HepG2 (cell line): Measurements from ENCODE around the gene CTF1. TPM values are rescaled to one million over a fixed set of nuclear protein-coding genes. Genes with fewer than 3 reads are reported as not detected.

ENCODE experiments used
- AHR ChIP-seq: IDR thresholded peaks from 2 replicates; pipeline ENCODE4 v1.6.1; 2018; ENCODE audit warnings: missing genetic modification reagents, missing compliant biosample characterization
- CCDC6 ChIP-seq: sonication (generic); formaldehyde crosslinking; IDR thresholded peaks from 2 replicates; pipeline ENCODE4 v1.8.1; 2022; ENCODE audit warnings: mild to moderate bottlenecking, missing genetic modification reagents, moderate library complexity
- CREBL2 ChIP-seq: sonication (generic); formaldehyde crosslinking; IDR thresholded peaks from 2 replicates; pipeline ENCODE4 v1.8.1; 2023; ENCODE audit warnings: missing genetic modification reagents, mild to moderate bottlenecking, borderline replicate concordance
- DZIP1 ChIP-seq: sonication (generic); formaldehyde crosslinking; IDR thresholded peaks from 2 replicates; pipeline ENCODE4 v1.5.0; 2020; ENCODE audit warnings: mild to moderate bottlenecking, missing genetic modification reagents
- E2F5 ChIP-seq: sonication (generic); formaldehyde crosslinking; conservative IDR thresholded peaks from 2 replicates; pipeline ENCODE4 v1.4.0; 2020; ENCODE audit warnings: missing genetic modification reagents
- HNRNPK ChIP-seq: fragments of 200-400 bp; formaldehyde crosslinking; IDR thresholded peaks from 2 replicates; pipeline ENCODE4 v1.6.1; 2018; ENCODE audit warnings: low read length, low read depth, moderate library complexity, mild to moderate bottlenecking; ENCODE audit not compliant: poor library complexity, severe bottlenecking
- MYPOP ChIP-seq: sonication (generic); formaldehyde crosslinking; IDR thresholded peaks from 2 replicates; pipeline ENCODE4 v1.8.1; 2023; ENCODE audit warnings: mild to moderate bottlenecking, moderate library complexity, missing genetic modification reagents
- NRL ChIP-seq: sonication (generic); formaldehyde crosslinking; IDR thresholded peaks from 2 replicates; pipeline ENCODE4 v1.5.0; 2020; ENCODE audit warnings: missing genetic modification reagents, mild to moderate bottlenecking, moderate library complexity, borderline replicate concordance
- SP2 ChIP-seq: sonication (generic); formaldehyde crosslinking; IDR thresholded peaks from 2 replicates; pipeline ENCODE4 v1.5.1; 2020; ENCODE audit warnings: mild to moderate bottlenecking, missing genetic modification reagents
- TIGD3 ChIP-seq: sonication (generic); formaldehyde crosslinking; IDR thresholded peaks from 2 replicates; pipeline ENCODE4 v1.5.1; 2020; ENCODE audit warnings: mild to moderate bottlenecking, missing genetic modification reagents, borderline replicate concordance
- ZNF292 ChIP-seq: sonication (generic); formaldehyde crosslinking; IDR thresholded peaks from 2 replicates; pipeline ENCODE4 v1.8.1; 2022; ENCODE audit warnings: mild to moderate bottlenecking, low read depth, missing genetic modification reagents, borderline replicate concordance
- ZNF770 ChIP-seq: sonication (generic); formaldehyde crosslinking; IDR thresholded peaks from 2 replicates; pipeline ENCODE4 v1.5.0; 2020; ENCODE audit warnings: mild to moderate bottlenecking, missing genetic modification reagents
- ZNF781 ChIP-seq: sonication (generic); formaldehyde crosslinking; IDR thresholded peaks from 2 replicates; pipeline ENCODE4 v1.5.1; 2020; ENCODE audit warnings: borderline replicate concordance, mild to moderate bottlenecking, missing genetic modification reagents; ENCODE audit errors: not compliant biosample characterization
- ZSCAN21 ChIP-seq: sonication (generic); formaldehyde crosslinking; IDR thresholded peaks from 2 replicates; pipeline ENCODE4 v1.8.0; 2022; ENCODE audit warnings: mild to moderate bottlenecking, missing genetic modification reagents, moderate library complexity, borderline replicate concordance
- ZSCAN31 ChIP-seq: sonication (generic); formaldehyde crosslinking; IDR thresholded peaks from 2 replicates; pipeline ENCODE4 v1.5.0; 2020; ENCODE audit warnings: low read depth, mild to moderate bottlenecking, missing genetic modification reagents
- polyA plus RNA-seq, 8 experiments: library from polyadenylated mRNA; depleted of rRNA in 3 of 8; stranded (reverse) in 7 of 8; unstranded in 1 of 8; fragments of >200 nt; fragmentation: Illumina TruSeq in 4 of 8; extraction: Trizol in 4 of 8; gene quantifications; 2 replicates each; pipeline versions ENCODE4 v1.2.1 to v1.2.3, GENCODE V29; 2011 to 2016; ENCODE audit warnings: low read depth in 4 of 8, missing spikeins in 1 of 8, mixed read lengths in 1 of 8; ENCODE audit not compliant: insufficient read depth in 1 of 8
- total RNA-seq, 5 experiments: library from RNA; depleted of rRNA; stranded (reverse); fragments of >200 nt; fragmentation: Illumina TruSeq; extraction: Trizol; gene quantifications; 2 replicates each; pipeline ENCODE4 v1.2.3, GENCODE V29; 2016; ENCODE audit warnings: low read depth in 1 of 5

Gene CTF1
- total and polyA plus RNA-seq, 2 of the 13 experiments (the other 11 are each of a cell fraction or from before 2014, with no cell fraction given), result 0.13 to 1.8 TPM

GRCh38 chr16:30950516-30951065, 54.2 kb downstream of the CTF1 start (continued):
- TF ChIP-seq SP2 (CRISPR knock-in tag), result no peak
- 0 out of 2 replicates have a peak, but pooled peaks have one; percentile 61 for TF ChIP-seq CREBL2
- no peak for TF ChIP-seq HNRNPK
- peak; percentile 5; the same call in 1 of the 2 replicates for TF ChIP-seq ZSCAN21
- TF ChIP-seq ZNF292 (CRISPR knock-in tag), result no peak
- peak; percentile 75 for TF ChIP-seq NRL
- peak; percentile 19 for TF ChIP-seq ZNF781 (CRISPR knock-in tag)
- 0 out of 2 replicates have a peak, but pooled peaks have one; percentile 36 for TF ChIP-seq MYPOP (CRISPR knock-in tag)
- 0 out of 2 replicates have a peak, but pooled peaks have one; percentile 10 for TF ChIP-seq ZSCAN31 (CRISPR knock-in tag)
- TF ChIP-seq CCDC6 (CRISPR knock-in tag), result 0 out of 2 replicates have a peak, but pooled peaks have one; percentile 4
- peak; percentile 80; the same call in 1 of the 2 replicates for TF ChIP-seq TIGD3 (CRISPR knock-in tag)
- no peak for TF ChIP-seq ZNF770 (CRISPR knock-in tag)
- TF ChIP-seq AHR (CRISPR knock-in tag), result 0 out of 2 replicates have a peak, but pooled peaks have one; percentile 35
- TF ChIP-seq DZIP1, result 0 out of 2 replicates have a peak, but pooled peaks have one; percentile 76
- no peak for TF ChIP-seq E2F5 (CRISPR knock-in tag)
